Ectodermal cell (in vitro differentiated cells): ENCODE measurements around the gene OMA1.

Experiments
- H3K27ac ChIP-seq: 2 replicates; pipeline ENCODE4 v1.7.0; 2013; ENCODE audit warnings: mild to moderate bottlenecking, low read depth, low read length; ENCODE audit not compliant: insufficient read depth, poor library complexity, severe bottlenecking
- H3K27me3 ChIP-seq: 2 replicates; pipeline ENCODE4 v1.7.0; 2013; ENCODE audit warnings: mild to moderate bottlenecking, low read length; ENCODE audit not compliant: insufficient read depth, control insufficient read depth, poor library complexity, severe bottlenecking
- H3K36me3 ChIP-seq: one replicate; pipeline ENCODE4 v1.7.0; 2013; ENCODE audit warnings: low read length; ENCODE audit not compliant: control insufficient read depth, insufficient read depth
- H3K4me1 ChIP-seq: one replicate; pipeline ENCODE4 v1.7.0; 2013; ENCODE audit warnings: low read length; ENCODE audit not compliant: control insufficient read depth, insufficient read depth
- H3K4me3 ChIP-seq: 2 replicates; pipeline ENCODE4 v1.7.0; 2013; ENCODE audit warnings: low read depth, low read length, control low read depth; ENCODE audit not compliant: insufficient read depth
- H3K9me3 ChIP-seq: 2 replicates; pipeline ENCODE4 v1.7.0; 2013; ENCODE audit warnings: mild to moderate bottlenecking, low read length, moderate library complexity; ENCODE audit not compliant: control insufficient read depth
- WGBS, 2 experiments: methylation state at CpG; one replicate each; pipeline ENCODE4 v1.1.7; 2013; ENCODE audit warnings: missing lambda C conversion rate in 2 of 2; 5-methylcytosine and 5-hydroxymethylcytosine counted together

OMA1 gene

DNA sequence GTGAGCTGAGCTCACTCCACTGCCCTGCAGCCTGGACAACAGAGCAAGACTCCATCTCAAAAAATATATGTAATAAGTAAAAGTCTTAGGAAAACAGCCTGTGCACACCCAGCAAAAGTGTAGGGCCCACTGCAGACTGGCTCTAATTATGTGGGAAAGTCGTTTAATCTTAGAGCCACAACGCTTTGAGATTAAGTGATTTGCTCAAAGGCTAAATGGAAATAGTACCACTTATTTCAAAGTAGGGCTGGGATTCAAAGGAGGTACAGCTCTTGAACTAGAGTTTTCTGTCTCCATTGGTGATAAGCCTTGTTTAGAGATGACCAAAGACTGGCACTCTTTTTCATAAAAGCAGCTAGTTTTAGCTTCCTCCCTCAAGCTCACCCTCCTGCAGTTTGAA, 28.3 kb upstream of the OMA1 start:
- H3K27ac ChIP-seq = no peak overlapping the region
- no peaks in the 10 kb centered on the region for H3K9me3 ChIP-seq
- H3K36me3 ChIP-seq = no peaks in the 10 kb centered on the region
- no peak overlapping the region for H3K4me3 ChIP-seq
- peaks cover 64% of the 10 kb centered on the region for H3K27me3 ChIP-seq
- 86 to 94% methylated on average over 2 of the region's 2 CpGs for WGBS, 2 experiments
- no peaks in the 10 kb centered on the region for H3K4me1 ChIP-seq

DNA sequence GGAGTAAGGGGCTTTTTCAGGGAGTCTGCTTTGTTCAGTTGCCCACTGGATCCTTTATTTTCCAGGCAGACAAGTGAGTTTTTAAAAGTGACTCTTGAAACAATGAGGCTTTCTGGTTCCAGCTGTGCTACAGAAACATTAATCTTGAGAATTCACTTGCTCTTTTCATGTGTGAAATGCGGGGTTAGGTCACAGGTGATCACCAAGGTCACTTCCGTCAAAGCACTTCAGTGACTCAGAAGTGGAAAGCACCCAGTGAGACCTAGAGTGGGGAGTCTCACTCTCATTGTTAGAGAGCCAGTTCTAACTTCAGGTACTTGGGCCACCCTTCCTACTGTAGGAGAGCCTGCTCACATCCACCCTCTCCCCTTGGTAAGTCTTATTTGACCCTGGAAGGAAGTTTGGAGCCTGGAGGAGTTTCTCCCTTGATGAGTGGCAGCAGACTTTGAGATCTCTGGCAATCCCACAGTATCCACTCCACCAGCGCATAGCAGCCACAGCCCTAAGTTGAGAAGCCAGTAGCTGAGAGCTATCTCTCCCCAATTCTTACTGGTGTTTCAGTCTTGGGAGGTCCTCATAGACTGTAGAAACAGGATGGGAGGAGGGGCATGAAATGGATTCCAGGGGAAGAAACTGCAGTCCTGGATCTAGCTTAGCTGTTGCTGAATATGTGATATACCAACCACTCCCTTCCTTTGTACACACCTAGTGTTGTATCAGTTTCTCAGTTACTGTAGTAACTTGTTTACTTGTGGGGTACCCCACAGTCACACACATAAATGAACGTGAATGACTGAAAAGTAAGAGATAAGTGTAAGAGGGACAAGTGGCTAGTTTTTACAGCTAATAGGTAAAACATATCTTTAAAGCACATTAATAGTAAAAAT, 27.4 kb upstream of the OMA1 start:
- H3K9me3 ChIP-seq = no peaks in the 10 kb centered on the region
- no peaks in the 10 kb centered on the region for H3K36me3 ChIP-seq
- H3K27me3 ChIP-seq = peaks cover 57% of the 10 kb centered on the region
- H3K27ac ChIP-seq = no peak overlapping the region
- 77 to 78% methylated on average over 3 of the region's 4 CpGs for WGBS, 2 experiments
- no peak overlapping the region for H3K4me3 ChIP-seq
- no peaks in the 10 kb centered on the region for H3K4me1 ChIP-seq

DNA sequence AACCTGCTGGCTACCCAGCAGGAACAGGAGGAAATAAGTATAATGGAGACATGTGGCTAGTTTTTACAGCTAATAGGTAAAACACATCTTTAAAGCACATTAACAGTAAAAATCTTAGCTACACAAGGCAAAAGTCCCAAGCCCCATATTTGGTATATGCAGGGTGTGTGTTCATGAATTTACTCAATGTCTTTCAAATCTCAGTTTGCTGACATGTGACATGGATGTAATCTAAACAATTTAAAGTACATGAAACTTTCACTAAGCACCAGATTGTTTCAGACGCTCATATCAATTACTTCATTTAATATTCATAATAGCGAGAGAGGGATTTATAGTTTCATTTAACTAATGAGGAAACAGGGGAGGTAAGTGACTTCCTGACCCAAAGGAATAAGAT, 26.6 kb upstream of the OMA1 start:
- H3K4me1 ChIP-seq = no peaks in the 10 kb centered on the region
- 92% methylated on average over 2 of the region's 2 CpGs; no CpG with 5 or more reads in 1 of the 2 experiments for WGBS, 2 experiments
- no peaks in the 10 kb centered on the region for H3K9me3 ChIP-seq
- no peak overlapping the region for H3K4me3 ChIP-seq
- no peaks in the 10 kb centered on the region for H3K36me3 ChIP-seq
- H3K27me3 ChIP-seq = peaks cover 53% of the 10 kb centered on the region
- H3K27ac ChIP-seq = no peak overlapping the region

DNA sequence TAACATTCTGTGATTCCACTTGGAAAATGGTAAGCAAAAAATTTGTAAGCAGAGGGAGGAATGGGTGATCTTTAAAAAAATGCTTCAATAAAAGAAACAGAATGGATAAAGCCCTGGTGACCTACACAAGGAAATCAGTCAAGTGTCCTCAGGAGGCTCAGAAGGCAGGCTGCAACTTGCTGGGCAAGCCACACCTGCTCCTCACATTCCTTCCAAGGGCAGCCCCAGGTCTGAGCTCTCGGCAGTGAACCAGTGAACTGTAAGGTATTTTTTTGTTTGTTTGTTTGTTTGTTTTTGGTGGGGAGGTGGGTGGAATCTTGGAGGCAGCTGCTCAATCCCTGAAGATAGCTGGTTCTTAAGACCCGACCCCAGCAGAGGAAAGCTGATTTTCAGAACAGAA, 26.2 kb upstream of the OMA1 start:
- H3K4me1 ChIP-seq = no peaks in the 10 kb centered on the region
- H3K9me3 ChIP-seq = no peaks in the 10 kb centered on the region
- H3K27ac ChIP-seq = no peak overlapping the region
- no peak overlapping the region for H3K4me3 ChIP-seq
- H3K36me3 ChIP-seq = no peaks in the 10 kb centered on the region
- peaks cover 48% of the 10 kb centered on the region for H3K27me3 ChIP-seq
- 64 to 67% methylated on average over 2 of the region's 2 CpGs for WGBS, 2 experiments

DNA sequence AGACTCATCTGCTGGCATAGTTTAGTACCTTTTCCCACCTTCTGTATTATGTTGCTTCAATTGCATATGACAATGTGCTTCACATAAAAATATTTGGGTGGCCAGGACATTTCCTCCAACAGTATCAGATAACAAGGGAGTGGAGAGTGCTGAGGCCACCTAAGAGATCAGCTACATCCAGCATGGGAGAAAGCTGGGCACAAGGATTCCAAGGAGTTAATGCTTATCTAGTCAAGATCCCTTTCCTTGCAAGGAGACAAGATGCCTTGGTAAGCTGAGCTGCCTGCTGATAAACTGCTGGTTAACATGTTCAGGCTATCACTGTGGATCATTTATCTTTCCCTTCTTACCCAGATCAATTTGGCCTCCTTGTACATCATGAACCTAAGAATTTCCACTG, 25.1 kb upstream of the OMA1 start:
- Histone ChIP-seq H3K27ac (no peak overlapping the region), H3K4me3 (no peak overlapping the region), H3K27me3 (peaks cover 37% of the 10 kb centered on the region), H3K4me1 (no peaks in the 10 kb centered on the region), H3K9me3 (no peaks in the 10 kb centered on the region), H3K36me3 (no peaks in the 10 kb centered on the region)

DNA sequence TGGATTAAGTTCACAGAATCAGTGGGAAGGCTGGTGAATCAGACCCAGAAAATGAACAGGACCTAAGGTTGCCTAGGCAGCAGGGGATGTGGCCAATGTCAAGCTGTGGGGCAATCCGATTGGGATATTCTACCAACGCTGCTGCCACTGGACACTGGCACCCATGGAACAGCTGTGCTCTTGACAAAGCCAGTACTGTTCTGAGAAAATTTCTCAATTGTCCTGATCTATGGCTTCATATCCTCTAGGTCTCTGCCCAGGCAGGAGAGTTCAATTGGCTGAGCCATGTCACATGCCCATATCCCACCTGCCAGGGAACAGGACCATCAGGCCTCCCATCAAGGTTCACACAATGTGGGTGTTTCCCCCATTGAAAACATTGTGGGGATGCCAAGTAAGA, 24.3 kb upstream of the OMA1 start:
- Histone ChIP-seq H3K4me3 (no peak overlapping the region), H3K27ac (no peak overlapping the region), H3K9me3 (no peaks in the 10 kb centered on the region), H3K36me3 (no peaks in the 10 kb centered on the region), H3K4me1 (no peaks in the 10 kb centered on the region), H3K27me3 (peaks cover 29% of the 10 kb centered on the region)
- WGBS, 2 experiments = 92% methylated on average over 2 of the region's 2 CpGs

DNA sequence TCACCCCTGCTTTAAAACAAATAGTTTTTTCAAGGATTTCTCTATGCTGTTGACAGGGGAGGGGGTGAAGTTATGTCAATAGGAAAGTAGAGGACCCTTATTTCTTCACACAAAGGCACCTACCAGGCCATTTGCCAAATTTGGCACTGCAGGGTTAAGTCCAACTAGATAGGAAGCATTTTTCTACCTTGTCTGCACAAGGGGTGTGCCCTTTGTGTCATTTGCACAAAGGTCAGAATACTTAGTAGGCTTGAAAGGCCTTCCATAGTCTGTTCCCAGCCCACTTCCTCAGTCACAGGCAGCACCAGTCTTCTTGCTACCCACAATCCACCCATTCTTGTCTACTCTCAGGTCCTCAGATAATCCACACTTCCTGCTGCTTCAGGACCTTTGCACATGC, 23.6 kb upstream of the OMA1 start:
- Histone ChIP-seq H3K36me3 (no peaks in the 10 kb centered on the region), H3K9me3 (no peaks in the 10 kb centered on the region), H3K27ac (no peak overlapping the region), H3K4me3 (no peak overlapping the region), H3K4me1 (no peaks in the 10 kb centered on the region), H3K27me3 (peaks cover 22% of the 10 kb centered on the region)

DNA sequence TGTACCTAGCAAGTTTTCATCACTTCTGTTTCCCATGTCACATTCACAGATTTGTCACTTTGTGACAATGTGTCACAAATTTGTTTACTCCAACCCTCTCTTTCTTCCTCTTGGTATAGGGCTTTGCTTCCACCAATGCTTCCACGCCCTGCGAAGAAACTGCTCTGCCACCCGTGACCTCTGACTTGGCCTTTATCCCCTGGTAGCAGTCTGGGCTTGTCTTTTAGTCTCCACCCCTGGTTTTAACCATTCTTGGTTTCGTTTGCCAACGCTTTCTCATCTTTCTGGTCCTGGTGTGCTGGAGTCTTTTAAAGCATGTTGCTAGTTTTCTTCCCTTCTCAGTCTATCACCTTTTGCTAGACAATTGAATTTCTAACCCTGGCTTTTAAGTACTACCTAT, 22.4 kb upstream of the OMA1 start:
- 86 to 89% methylated on average over 5 of the region's 5 CpGs for WGBS, 2 experiments
- Histone ChIP-seq H3K9me3 (no peaks in the 10 kb centered on the region), H3K4me3 (no peak overlapping the region), H3K27me3 (peaks cover 10% of the 10 kb centered on the region), H3K4me1 (no peaks in the 10 kb centered on the region), H3K27ac (no peak overlapping the region), H3K36me3 (no peaks in the 10 kb centered on the region)

DNA sequence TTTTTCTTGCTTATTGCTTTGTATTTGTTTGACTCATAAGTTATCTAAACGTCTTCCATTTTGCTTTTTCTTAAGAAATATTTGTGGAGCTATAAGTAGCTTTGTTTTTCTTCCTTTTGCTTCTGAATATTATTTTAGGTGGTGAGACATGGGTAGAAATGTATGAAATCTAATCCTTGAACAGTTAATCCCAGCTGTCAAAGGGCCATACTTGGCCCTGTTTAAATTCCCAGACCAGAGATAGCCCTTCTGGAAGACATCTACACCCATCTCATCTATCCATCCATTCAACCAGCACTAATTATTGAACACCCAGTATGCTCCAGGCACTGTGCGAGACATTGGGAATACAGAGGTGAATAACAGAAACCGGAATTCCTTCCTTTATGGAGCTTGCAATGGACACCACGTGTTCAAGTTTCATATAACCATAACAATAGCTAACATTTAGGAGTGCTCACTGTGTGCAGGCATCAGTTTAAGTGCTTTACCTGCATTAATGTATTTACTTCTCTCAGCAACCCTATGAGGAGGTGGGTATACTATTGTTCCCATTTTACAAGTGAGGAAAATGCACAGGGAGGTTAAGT, 21.8 kb upstream of the OMA1 start:
- Histone ChIP-seq H3K27ac (no peak overlapping the region), H3K4me1 (no peaks in the 10 kb centered on the region), H3K36me3 (no peaks in the 10 kb centered on the region), H3K27me3 (peaks cover 5% of the 10 kb centered on the region), H3K9me3 (no peaks in the 10 kb centered on the region), H3K4me3 (no peak overlapping the region)
- 71 to 83% methylated on average over 4 of the region's 4 CpGs for WGBS, 2 experiments

DNA sequence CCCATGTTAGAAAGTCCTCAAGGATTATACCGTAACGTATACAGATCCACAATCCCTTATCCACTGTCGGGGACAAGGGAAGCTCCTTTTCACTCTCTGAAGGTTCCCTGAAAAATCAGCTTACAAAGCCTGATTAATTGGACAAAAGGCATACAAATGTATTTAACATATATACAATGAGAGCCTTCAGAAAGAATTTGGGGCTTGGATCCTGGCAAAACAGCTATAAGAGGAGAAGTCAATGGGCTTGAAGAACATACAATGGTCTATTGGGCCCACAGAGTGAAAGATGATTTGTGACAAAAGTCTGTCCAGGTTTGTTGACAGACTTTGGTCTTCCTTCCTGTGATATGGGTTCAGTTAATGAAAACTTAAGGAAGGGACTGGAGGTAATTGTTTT, 19.8 kb upstream of the OMA1 start:
- WGBS, 2 experiments = 48 to 69% methylated on average over 3 of the region's 3 CpGs

More for the DNA sequence above, 19.8 kb upstream of the OMA1 start:
- Histone ChIP-seq H3K4me3 (no peak overlapping the region), H3K36me3 (no peaks in the 10 kb centered on the region), H3K9me3 (no peaks in the 10 kb centered on the region), H3K4me1 (no peaks in the 10 kb centered on the region), H3K27ac (no peak overlapping the region), H3K27me3 (no peaks in the 10 kb centered on the region)
